Astrocyte of the spinal cord (primary cell): ENCODE results near the gene EML5.

Experiments
- DNase-seq: peaks from one replicate; pipeline ENCODE4 v3.0.0; 2011; ENCODE audit warnings: low read depth, low spot score
- H3K4me3 ChIP-seq: 2 replicates; pipeline ENCODE4 v1.5.1; 2011; ENCODE audit warnings: low read depth, mild to moderate bottlenecking, low read length, moderate library complexity
- CTCF ChIP-seq: IDR thresholded peaks from 2 replicates; pipeline ENCODE4 v1.5.1; 2012; ENCODE audit warnings: low read depth, mild to moderate bottlenecking, low read length, inconsistent platforms
- in situ Hi-C: cut with HindIII; loops from 2 replicates; pipeline ENCODE4 v1.10.0; 2017; ENCODE audit warnings: low sequenced_read_pairs

EML5 gene

GRCh38 chr14:88612981-88613380 lies 179.8 kb downstream of the EML5 start:
- in situ Hi-C loops, result no loop called here
- TF ChIP-seq CTCF, result no peak
- no peak for DNase-seq
- no peak overlapping the region for H3K4me3 ChIP-seq

- in situ Hi-C loops, result no loop called here
- H3K4me3 ChIP-seq, result no peak overlapping the region
- peak; percentile 14 for DNase-seq
- no peak for TF ChIP-seq CTCF
These were observed 180.9 kb downstream of the EML5 start for GRCh38 chr14:88611878-88612277.

- in situ Hi-C loops, result no loop called here
- TF ChIP-seq CTCF, result no peak
- no peak overlapping the region for H3K4me3 ChIP-seq
- DNase-seq, result no peak
These were observed 184.9 kb downstream of the EML5 start for GRCh38 chr14:88607829-88608228.

GRCh38 chr14:88605594-88605993 lies 187.2 kb downstream of the EML5 start:
- DNase-seq, result no peak
- in situ Hi-C loops, result no loop called here
- no peak for TF ChIP-seq CTCF
- H3K4me3 ChIP-seq, result no peak overlapping the region

GRCh38 chr14:88604212-88604611 lies 188.5 kb downstream of the EML5 start:
- H3K4me3 ChIP-seq, result no peak overlapping the region
- TF ChIP-seq CTCF, result no peak
- DNase-seq, result no peak
- in situ Hi-C loops, result no loop called here

GRCh38 chr14:88599761-88600439 lies 192.9 kb downstream of the EML5 start:
- in situ Hi-C loops, result no loop called here
- DNase-seq, result no peak

More at GRCh38 chr14:88599761-88600439, 192.9 kb downstream of the EML5 start:
- no peak for TF ChIP-seq CTCF
- H3K4me3 ChIP-seq, result no peak overlapping the region
